HG02973 (cell line): ENCODE results near the gene ZNF778.
"Not testable (repeated sequence)": the region's sequence is repeated elsewhere in the genome, so short reads cannot be mapped to it uniquely, and the experiment has no call there.

Source experiments
- ATAC-seq: cut with Tn5 transposase; IDR thresholded peaks from one replicate; pipeline ENCODE4 v1.9.1; 2021; ENCODE audit warnings: moderate library complexity; ENCODE audit not compliant: unreplicated experiment

The ZNF778 gene

GRCh38 chr16:89179656-89180315 is 37.7 kb upstream of the ZNF778 start:
- no peak for ATAC-seq

- ATAC-seq = no peak
Observed at GRCh38 chr16:89183463-89183862, 34.0 kb upstream of the ZNF778 start.

GRCh38 chr16:89183975-89184676 is 33.4 kb upstream of the ZNF778 start:
- ATAC-seq = no peak

- no peak for ATAC-seq
Observed at GRCh38 chr16:89184677-89184932, 32.9 kb upstream of the ZNF778 start.

GRCh38 chr16:89184933-89185794 is 32.3 kb upstream of the ZNF778 start:
- no peak for ATAC-seq

GRCh38 chr16:89185887-89186592 is 31.5 kb upstream of the ZNF778 start:
- ATAC-seq = not testable (repeated sequence)

GRCh38 chr16:89186593-89187031 is 30.9 kb upstream of the ZNF778 start:
- ATAC-seq = not testable (repeated sequence)

- ATAC-seq = no peak
Observed at GRCh38 chr16:89187032-89187769, 30.3 kb upstream of the ZNF778 start.

- ATAC-seq = no peak
Observed at GRCh38 chr16:89187770-89188392, 29.6 kb upstream of the ZNF778 start.

- ATAC-seq = not testable (repeated sequence)
Observed at GRCh38 chr16:89188471-89189357, 28.8 kb upstream of the ZNF778 start.

- no peak for ATAC-seq
Observed at GRCh38 chr16:89189358-89190025, 28.0 kb upstream of the ZNF778 start.

- ATAC-seq = no peak
Observed at GRCh38 chr16:89190150-89190958, 27.1 kb upstream of the ZNF778 start.

- no peak for ATAC-seq
Observed at GRCh38 chr16:89191033-89191900, 26.2 kb upstream of the ZNF778 start.

GRCh38 chr16:89191901-89192185 is 25.7 kb upstream of the ZNF778 start:
- no peak for ATAC-seq

GRCh38 chr16:89192186-89192955 is 25.1 kb upstream of the ZNF778 start:
- not testable (repeated sequence) for ATAC-seq

GRCh38 chr16:89192956-89193575 is 24.4 kb upstream of the ZNF778 start:
- ATAC-seq = no peak
